BE2C (cell line): Measurements from ENCODE around the gene PNPLA7.
A peak's percentile ranks its signal among the peaks of the same experiment; 100 is the strongest.

Source experiments
- DNase-seq: peaks from one replicate; pipeline ENCODE4 v3.0.0-alpha.2; 2020
- H3K27me3 ChIP-seq: fragments of 250-450 bp; sonication (Bioruptor Pico); 2 replicates; pipeline ENCODE4 v1.5.1; 2020; ENCODE audit warnings: mild to moderate bottlenecking
- H3K36me3 ChIP-seq: fragments of 250-450 bp; sonication (Bioruptor Pico); 2 replicates; pipeline ENCODE4 v1.5.1; 2020; ENCODE audit warnings: mild to moderate bottlenecking
- H3K4me1 ChIP-seq: fragments of 250-450 bp; sonication (Bioruptor Pico); 2 replicates; pipeline ENCODE4 v1.5.1; 2020
- H3K4me3 ChIP-seq: 2 replicates; pipeline ENCODE4 v1.5.1; 2011; ENCODE audit warnings: low read depth, low read length
- H3K9me3 ChIP-seq: fragments of 250-450 bp; sonication (Bioruptor Pico); 2 replicates; pipeline ENCODE4 v1.5.1; 2020
- CTCF ChIP-seq: IDR thresholded peaks from 2 replicates; pipeline ENCODE4 v1.5.1; 2012; ENCODE audit warnings: mild to moderate bottlenecking, low read depth, low read length

PNPLA7 gene

DNA sequence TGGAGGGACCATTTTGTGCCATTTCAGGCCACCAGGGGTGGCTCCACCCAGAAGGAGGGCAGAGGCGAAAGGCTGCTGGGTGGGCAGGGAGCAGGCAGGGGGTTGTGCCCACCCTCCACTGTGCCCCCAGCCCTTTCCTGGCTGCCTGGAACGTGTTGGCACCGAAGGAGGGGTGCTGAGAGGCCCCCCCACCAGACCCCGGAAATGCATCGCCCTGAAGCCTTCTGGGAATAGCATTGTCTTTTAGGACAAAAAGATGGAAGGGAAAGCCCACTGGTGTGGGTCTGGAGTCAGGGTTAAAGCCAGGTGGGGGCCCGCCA is 121.9 kb downstream of the PNPLA7 start:
- Histone ChIP-seq H3K27me3 (no peaks in the 10 kb centered on the region), H3K9me3 (no peaks in the 10 kb centered on the region), H3K4me3 (no peak overlapping the region), H3K36me3 (no peaks in the 10 kb centered on the region), H3K4me1 (peaks cover 10% of the 10 kb centered on the region)
- TF ChIP-seq CTCF = no peak
- DNase-seq = no peak

- H3K9me3 ChIP-seq = no peaks in the 10 kb centered on the region
- no peaks in the 10 kb centered on the region for H3K27me3 ChIP-seq
- peak; percentile 11 for DNase-seq
- H3K4me1 ChIP-seq = peaks cover 10% of the 10 kb centered on the region
- H3K4me3 ChIP-seq = no peak overlapping the region
- TF ChIP-seq CTCF = no peak
- no peaks in the 10 kb centered on the region for H3K36me3 ChIP-seq
These were observed 122.5 kb downstream of the PNPLA7 start for GRCh38 chr9:137427454-137428310.

DNA sequence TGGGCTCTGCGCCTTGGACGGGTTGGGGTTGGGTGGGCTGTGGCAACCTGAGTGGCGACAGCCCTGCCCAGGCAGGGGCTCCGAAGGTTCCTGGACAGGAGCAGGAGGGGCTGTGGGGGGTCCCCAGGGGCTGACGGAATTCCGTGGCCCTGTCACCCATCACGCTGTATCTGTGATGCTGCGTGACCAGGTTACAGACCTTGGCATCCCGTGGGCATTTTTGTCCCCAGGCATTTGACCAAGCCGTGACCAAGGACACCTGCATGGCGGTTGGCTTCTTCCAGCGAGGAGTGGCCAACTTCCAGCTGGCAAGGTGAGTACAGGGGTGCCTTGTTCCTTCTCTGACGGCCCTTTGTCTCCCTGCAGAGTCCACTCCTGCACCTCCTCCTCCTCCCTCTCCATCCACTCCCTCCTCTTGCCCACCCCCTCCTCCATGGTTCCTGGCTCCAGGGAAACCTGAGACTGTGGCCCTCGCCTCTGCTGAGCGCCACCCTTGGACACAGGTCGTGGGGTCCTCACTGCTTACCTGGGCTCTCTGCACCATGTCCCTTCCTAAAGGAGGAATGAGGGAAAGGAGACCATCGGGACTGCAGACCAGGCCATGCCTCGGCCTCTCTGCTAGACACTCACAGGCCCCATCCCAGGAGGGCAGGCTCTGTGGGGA is 124.1 kb downstream of the PNPLA7 start:
- Histone ChIP-seq H3K9me3 (no peaks in the 10 kb centered on the region), H3K36me3 (no peaks in the 10 kb centered on the region), H3K4me3 (no peak overlapping the region), H3K4me1 (peaks cover 10% of the 10 kb centered on the region), H3K27me3 (no peaks in the 10 kb centered on the region)
- DNase-seq = peak; percentile 8
- no peak for TF ChIP-seq CTCF

GRCh38 chr9:137423514-137424291 is 126.5 kb downstream of the PNPLA7 start:
- H3K4me3 ChIP-seq = no peak overlapping the region
- no peaks in the 10 kb centered on the region for H3K36me3 ChIP-seq
- peak; percentile 8 for DNase-seq
- no peaks in the 10 kb centered on the region for H3K9me3 ChIP-seq
- no peak for TF ChIP-seq CTCF
- H3K4me1 ChIP-seq = peaks cover 10% of the 10 kb centered on the region
- no peaks in the 10 kb centered on the region for H3K27me3 ChIP-seq

GRCh38 chr9:137422604-137423513 is 127.3 kb downstream of the PNPLA7 start, which contains the start of the genes EXD3 and NOXA1:
Gene EXD3 (minus strand): TSS chr9:137423162. CDS start chr9:137395357, 27,805 bp downstream.
Gene NOXA1 (plus strand): TSS chr9:137423393. CDS start chr9:137423530, 137 bp downstream.
- TF ChIP-seq CTCF = peak; percentile 50
- H3K9me3 ChIP-seq = no peaks in the 10 kb centered on the region

More at GRCh38 chr9:137422604-137423513, 127.3 kb downstream of the PNPLA7 start, which contains the start of the genes EXD3 and NOXA1:
- H3K36me3 ChIP-seq = no peaks in the 10 kb centered on the region
- DNase-seq = peak; percentile 98
- no peaks in the 10 kb centered on the region for H3K27me3 ChIP-seq
- H3K4me1 ChIP-seq = peaks cover 10% of the 10 kb centered on the region
- H3K4me3 ChIP-seq = peak within 1 kb of the TSS; percentile 88
